GM21723 (cell line): Measurements from ENCODE around the gene PLSCR4.

Experiments
- ATAC-seq: cut with Tn5 transposase; IDR thresholded peaks from one replicate; pipeline ENCODE4 v1.9.1; 2021; ENCODE audit warnings: mild to moderate bottlenecking, moderate library complexity; ENCODE audit not compliant: unreplicated experiment

PLSCR4 gene

GRCh38 chr3:146163584-146163983, 87.3 kb downstream of the PLSCR4 start:
- no peak for ATAC-seq

GRCh38 chr3:146162561-146162960, 88.3 kb downstream of the PLSCR4 start:
- no peak for ATAC-seq

GRCh38 chr3:146161663-146162002, 89.3 kb downstream of the PLSCR4 start:
- ATAC-seq = no peak

- ATAC-seq = no peak
These were observed 89.8 kb downstream of the PLSCR4 start, which contains the start of gene PLOD2 for GRCh38 chr3:146160964-146161662. TSS of gene PLOD2 (minus strand) at chr3:146161184. CDS start at chr3:146160989, 195 bp downstream.

GRCh38 chr3:146160321-146160963, 90.5 kb downstream of the PLSCR4 start:
- ATAC-seq = no peak

GRCh38 chr3:146159616-146160320, 91.1 kb downstream of the PLSCR4 start:
- ATAC-seq = no peak

DNA sequence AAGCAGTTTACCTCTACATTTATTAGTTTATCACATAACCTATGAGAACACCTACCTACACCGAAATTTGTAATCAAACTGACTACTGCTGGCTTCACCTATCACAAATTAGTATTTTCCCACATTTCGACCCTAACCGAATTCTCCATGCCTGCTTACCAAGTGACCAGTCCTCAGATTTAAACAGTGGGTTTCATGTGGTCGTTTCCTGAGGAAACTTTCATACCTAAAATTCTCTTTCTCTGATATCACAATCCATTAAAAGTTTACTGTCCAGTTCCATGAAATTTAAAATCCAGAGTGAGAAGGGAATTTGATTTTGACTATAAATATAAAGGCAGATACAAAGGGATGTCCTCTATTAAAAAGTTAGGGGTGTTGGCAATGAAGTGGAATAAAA, 91.9 kb downstream of the PLSCR4 start:
- no peak for ATAC-seq

DNA sequence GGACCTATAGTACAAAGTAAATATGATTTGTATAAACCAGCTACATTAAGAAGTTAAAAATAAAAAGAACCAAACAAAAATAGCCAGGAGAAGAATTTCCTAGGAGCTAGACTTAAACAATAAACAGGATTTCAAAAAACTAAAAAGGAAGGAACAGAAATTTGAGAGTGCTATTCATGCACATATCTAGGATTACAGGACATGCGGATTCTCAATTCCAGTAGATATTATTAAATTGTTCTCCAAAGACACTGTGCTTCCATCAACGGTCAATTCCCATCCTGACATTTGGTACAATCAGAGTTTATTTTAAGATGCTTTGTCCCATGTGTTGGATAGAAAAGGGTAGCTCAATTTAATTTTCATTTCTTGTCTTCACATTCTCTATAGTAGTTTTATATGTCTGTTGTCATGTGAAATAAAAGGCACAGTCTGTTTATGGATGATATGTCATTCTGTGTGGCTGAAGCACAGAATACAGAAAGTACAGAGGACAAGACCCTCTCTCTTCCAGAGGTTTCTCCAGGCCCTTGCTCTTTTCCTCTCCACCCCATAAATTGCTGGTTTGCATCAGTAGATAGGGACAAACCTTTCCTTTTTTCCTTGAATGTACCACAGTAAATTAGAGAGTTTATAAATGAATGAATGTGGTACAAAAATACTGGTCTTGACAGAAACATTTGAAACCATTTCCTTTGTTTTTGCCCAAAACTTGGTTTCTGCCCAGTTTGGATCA, 93.4 kb downstream of the PLSCR4 start:
- ATAC-seq = no peak

DNA sequence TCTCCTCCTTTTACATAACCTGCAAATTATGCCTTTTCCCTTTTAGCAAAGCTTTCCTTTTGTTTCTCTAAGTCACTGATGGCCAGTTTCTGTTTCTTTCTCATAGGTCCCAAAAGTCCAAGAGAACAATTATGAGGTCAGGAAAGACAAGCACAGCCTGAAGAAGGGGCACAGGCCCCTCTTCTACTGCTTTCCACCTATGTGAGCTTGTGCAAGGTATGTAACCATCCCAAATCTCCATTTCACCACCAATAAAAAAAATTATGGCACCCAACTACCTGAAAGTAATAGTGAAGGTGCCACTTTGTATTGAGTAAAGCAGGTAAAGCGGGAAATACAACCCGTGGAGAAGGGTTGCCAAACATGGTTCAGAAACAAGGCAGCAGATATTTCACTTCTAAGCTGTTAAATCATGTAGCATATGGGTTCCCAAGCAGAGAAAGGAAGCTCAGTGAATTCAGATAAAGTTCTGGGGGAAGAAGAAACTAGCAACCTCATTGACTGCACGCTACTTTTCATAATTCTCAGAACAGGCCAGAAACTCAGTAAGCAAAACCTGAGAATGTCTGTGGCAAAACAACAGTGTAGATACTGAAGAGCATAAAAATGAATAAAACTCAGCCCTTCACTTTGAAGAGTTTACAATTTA, 94.1 kb downstream of the PLSCR4 start:
- ATAC-seq = no peak

GRCh38 chr3:146156095-146156494, 94.8 kb downstream of the PLSCR4 start:
- no peak for ATAC-seq

DNA sequence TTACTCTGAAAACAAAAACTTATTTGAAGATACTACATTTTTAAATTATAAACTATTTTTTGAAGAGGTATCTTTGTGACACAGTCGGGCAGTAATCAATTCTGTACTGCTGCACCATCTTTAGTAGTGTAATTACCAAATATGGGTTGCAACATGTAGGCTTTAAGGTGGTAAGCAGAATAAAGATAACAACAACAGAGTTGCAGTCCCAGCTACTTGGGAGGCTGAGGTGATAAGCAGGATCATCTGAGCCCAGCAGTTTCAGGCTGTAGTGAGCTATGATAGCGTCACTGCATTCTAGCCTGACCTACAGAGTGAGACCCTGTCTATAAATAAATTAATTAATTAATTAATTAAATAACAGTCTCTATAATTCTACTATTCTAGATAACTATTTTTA, 95.9 kb downstream of the PLSCR4 start:
- no peak for ATAC-seq

GRCh38 chr3:146154316-146154715, 96.6 kb downstream of the PLSCR4 start:
- no peak for ATAC-seq

GRCh38 chr3:146153429-146153828, 97.5 kb downstream of the PLSCR4 start:
- ATAC-seq = no peak

DNA sequence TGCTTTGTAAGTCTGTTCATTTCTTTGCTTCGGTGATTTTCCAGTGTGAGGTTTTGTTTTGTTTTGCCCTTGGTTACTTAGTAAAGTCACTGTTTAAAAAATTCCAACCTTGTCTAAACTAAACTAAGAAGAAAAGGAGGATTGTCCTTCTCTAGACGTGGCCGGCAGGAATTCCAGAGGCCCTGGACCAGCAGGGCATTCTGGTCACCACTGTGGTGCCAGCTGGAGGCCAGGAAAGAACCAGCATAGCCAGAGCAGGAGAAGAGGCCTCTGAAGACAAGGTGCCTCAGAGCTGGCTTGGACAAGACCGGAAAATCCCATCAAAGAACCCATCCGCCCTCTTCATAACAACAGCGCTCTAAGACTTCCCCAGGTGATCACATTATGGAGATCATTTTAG, 98.1 kb downstream of the PLSCR4 start:
- no peak for ATAC-seq

- no peak for ATAC-seq
These were observed 102.4 kb downstream of the PLSCR4 start for GRCh38 chr3:146148468-146148931.

DNA sequence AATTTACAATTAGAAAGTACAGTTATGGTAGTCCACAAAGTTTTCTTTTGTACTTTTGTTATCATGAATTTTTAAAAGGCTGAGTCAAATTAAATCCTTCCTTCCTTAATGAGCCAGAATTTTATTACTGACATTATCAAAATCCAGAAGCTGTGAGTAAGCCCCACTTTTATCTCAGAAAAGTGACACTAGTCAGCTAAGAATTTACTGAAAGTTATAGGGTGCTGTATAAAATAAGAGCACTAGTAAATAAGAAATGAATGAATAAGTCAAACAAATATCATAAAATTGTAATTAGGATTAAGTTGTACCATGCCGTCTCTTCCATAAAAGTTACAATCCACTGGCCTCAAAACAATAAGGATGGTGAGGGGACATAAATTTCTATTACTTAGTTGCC, 105.3 kb downstream of the PLSCR4 start:
- no peak for ATAC-seq

- no peak for ATAC-seq
These were observed 108.1 kb downstream of the PLSCR4 start for GRCh38 chr3:146142757-146143156.
